Mucosa of gallbladder (tissue), 1 donor: ENCODE data around the gene PTTG1. TPM values are rescaled to one million over a fixed set of nuclear protein-coding genes. Genes with fewer than 3 reads are reported as not detected.
"Not testable (repeated sequence)": the region's sequence is repeated elsewhere in the genome, so short reads cannot be mapped to it uniquely, and the experiment has no call there.

Source experiments
- DNase-seq: peaks from one replicate; pipeline ENCODE4 v3.0.0-alpha.2; 2020; ENCODE audit warnings: low spot score
- total RNA-seq: library from RNA; stranded (reverse); gene quantifications from one replicate; pipeline ENCODE4 v1.2.1, GENCODE V29; 2021
- donor health status: DM: no; HTN: no; CAD: no.

PTTG1 gene
- total RNA-seq, 1 donor from 2014 or later: 3.7 TPM

DNA sequence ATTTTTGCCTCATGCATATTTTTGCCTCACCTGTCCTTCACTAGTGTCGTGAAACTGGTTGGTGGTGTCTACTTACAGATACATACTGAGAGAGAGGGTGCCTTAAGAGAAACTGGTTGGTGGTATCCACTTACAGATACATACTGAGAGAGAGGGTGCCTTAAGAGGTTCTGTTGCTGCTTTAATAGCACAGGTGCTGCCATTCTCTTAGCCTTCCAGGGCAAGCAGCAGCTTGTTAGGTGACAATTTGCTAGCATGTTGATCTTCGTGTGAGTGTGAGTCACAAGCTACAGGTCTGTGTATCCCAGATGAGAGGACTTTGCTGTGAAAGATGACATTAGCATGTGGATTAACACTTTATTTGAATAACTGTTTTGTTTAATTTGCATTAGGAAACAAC is 1.4 kb downstream of the PTTG1 start:
- DNase-seq: no peak

DNA sequence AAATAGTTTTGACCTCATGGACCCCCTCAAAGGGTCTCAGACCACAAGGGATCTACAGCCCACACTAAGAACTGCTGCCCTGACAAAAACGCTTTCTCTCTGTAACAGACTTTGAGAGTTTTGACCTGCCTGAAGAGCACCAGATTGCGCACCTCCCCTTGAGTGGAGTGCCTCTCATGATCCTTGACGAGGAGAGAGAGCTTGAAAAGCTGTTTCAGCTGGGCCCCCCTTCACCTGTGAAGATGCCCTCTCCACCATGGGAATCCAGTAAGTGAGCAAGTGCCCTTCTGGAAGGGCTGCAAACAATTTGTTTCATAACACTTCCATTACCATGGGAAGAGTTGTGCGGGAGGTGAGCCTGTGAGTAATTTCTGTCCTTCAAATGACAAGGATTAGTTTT is 6.0 kb downstream of the PTTG1 start:
- DNase-seq: no peak

GRCh38 chr5:160432196-160432595 is 10.5 kb downstream of the PTTG1 start:
- DNase-seq: no peak

GRCh38 chr5:160432787-160433186 is 11.1 kb downstream of the PTTG1 start:
- no peak for DNase-seq

GRCh38 chr5:160434022-160434531 is 12.4 kb downstream of the PTTG1 start:
- DNase-seq: no peak

DNA sequence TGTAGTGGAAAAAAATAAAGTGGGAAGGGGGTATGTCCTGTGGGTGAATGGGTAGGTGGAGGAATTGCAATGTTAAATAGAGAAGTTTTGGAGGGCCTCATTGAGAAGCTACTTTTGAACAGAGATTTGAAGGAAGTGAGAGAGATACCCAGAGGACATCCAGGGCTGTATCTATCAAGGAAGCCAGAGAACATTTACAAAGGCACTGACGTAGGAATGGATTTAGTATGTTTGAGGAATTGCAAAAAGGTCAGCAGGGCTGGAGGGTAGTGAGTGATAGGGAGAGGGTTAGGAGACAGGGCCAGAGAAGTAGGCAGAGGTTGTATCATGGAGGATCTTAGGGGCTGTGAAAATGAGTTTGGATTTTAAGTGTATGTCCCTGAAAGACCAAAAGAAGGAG is 13.9 kb downstream of the PTTG1 start:
- DNase-seq: no peak

DNA sequence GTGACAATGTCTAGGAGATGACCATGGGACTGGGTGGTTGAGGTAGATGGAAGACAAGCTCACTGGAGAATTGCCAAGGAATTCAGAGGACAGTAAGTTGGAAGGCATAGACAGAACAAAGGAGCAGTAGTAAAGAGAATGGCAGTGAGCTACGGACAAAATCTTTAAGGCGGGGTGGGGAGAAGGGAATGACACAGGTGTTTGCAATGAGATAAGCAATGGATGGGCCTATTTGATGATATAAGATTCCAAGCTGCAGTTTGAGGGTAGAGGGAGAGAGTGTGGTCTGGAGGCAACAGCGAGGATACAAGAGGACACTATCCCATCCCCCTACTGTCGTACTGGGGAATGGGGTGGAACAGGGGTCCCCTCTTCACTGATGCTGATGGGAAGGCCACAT is 14.4 kb downstream of the PTTG1 start:
- no peak for DNase-seq

DNA sequence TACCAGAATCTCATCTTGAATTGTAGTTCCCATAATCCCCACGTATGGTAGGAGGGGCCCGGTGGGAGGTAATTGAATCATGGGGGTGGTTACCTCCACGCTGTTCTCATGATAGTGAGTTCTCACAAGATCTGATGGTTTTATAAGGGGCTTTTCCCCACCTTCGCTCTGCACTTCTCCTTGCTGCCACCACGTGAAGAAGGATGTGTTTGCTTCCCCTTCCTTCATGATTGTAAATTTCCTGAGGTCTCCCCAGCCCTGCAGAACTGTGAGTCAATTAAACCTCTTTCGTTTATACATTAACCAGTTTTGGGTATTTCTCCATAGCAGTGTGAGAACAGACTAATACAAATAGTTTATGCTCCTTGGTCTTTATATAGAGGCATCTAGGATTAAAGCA is 15.0 kb downstream of the PTTG1 start:
- not testable (repeated sequence) for DNase-seq

DNA sequence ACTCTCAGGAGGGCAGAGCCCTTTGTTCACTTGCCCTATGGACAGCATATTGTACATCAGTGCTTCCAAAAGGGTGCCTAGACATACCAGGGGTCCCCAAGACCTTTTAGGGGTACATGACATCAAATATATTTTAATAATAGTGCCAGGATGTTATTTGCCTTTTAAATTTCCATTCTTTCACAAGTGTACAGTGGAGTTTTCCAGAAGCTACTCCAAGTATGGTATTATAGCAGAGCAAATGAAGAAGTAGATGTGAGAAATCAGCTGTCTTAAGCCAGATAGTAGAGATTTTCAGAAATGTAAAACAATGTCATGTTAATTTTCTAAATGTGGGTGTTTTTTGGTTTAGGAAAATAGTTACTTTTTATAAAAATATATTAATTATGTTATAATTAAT is 15.6 kb downstream of the PTTG1 start:
- DNase-seq: no peak

DNA sequence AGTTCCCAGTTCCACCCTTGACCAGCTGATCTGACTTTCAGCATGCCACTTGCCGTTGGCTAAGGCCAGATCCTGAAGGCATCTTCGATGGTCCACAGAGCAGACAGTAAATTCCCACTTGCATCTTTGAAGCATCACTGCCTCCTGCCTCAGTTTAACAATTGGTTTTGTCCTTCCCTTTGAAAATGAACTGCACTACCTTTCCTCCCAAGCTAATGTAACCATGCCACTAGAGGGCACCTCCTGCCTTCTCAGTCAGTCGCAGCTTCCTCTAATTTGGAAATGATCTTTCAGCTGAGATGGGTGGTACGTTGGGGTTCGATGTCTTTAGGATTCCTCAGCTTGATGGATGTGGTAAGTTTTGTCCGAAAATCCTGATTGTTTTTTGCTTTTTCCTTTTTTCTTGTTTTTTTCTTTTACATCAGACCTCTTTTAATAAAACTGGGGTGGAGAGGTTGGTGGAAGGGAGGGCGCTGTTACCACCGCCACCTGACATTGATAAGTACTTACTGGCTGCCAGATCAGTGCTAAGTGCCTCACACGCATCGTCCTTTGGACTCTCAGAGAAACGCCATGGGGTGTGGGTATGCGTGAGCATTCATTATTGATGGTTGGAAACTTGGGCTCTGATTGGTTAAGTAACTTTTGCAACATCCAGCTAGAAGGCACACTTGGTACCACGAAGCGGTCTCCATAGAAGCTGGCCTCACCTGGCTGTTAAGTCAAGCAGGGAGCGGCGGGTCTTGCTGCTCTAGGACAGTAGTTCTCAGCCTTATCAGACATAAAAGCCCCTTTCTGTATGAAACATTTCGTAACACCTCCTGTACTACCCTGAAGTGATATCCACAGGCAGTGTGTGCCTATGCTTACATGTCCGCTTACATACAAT is 16.9 kb downstream of the PTTG1 start:
- peak; percentile 49 for DNase-seq

DNA sequence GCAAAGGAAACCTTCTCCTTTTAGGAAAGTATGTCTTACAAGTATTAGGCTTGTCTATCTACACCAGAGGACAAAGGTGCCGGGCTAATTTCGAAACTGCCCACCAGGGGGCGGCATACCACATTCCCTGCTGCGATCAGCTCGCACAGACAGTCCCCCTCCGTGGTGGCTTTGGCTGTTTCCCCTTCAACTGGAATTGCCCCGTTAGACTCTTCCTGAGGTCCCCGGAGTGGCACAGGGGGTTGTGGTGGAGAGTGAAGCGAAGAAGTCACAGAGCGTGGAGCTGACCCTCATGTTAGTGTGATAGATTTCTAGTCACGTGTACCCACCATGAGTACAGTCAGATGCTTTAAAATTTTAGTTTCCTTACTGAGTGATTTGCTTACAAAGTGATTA is 17.5 kb downstream of the PTTG1 start:
- DNase-seq: peak; percentile 91

DNA sequence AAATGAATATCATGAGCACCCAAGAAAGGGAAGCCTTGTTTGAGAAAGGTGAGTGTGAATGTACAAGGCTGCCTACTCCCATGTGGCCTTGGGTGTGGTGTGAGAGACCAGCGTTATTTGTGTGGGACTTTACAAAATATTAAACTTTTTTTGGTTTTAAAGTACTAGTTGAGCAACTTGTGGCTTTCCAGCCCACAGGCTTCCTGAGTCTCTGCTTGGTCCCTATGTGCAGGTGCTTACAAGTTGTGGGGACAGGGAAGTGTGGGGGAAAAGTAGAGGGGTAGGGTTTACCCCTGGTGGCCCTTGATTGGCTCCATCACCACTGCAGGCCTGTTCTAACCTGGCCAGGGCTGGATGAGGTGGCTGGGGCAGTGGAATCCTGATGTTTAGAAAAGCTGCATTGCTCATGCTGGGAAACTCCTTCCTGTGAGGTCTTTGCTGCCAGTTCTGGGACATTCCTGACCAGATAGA is 19.7 kb downstream of the PTTG1 start:
- no peak for DNase-seq

DNA sequence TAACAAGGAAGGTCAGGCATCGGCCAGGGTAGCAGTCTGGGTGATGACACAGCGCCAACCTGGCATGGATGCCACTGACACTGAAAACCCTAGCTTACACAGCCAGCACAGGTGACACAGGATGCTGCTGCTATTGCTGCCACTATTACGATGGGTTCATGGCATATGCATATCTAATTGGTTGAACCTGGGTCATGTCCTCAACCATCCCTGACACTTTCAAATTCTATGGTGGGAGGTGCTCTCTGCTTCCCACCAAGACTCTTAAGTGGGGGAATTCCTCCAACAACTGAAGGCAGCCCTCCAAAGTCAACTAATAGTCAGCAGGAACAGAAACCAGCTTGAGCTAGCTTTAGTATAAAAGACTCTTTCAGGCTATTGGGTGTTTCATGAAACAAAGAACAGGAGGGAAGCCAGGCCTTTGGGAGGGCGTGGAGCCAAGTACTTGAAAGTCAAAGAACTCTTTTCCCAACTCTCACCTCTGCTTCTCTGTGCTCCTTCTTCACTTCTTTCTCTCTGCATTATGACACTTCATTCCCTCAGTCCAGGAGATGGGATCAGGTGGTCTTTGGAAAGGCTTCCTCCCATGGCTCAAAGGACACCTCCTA is 21.3 kb downstream of the PTTG1 start:
- no peak for DNase-seq

DNA sequence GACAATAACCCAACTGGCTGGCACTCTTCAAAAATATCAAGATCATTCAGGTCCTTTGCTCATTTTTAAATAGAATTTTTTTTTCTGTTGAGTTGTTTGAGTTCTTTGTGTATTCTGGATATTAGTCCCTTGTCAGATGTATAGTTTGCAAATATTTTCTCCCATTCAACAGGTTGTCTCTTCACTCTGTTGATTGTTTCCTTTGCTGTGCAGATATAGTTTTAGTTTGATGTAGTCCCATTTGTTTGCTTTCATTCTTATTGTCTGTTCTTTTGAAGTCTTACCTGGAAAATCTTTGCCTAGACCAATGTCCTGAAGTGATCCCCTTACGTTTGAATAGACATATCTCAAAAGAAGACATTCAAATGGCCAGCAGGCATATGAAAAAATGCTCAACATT is 22.8 kb downstream of the PTTG1 start:
- DNase-seq: no peak

- no peak for DNase-seq
These were observed 23.5 kb downstream of the PTTG1 start for GRCh38 chr5:160445132-160445531.

DNA sequence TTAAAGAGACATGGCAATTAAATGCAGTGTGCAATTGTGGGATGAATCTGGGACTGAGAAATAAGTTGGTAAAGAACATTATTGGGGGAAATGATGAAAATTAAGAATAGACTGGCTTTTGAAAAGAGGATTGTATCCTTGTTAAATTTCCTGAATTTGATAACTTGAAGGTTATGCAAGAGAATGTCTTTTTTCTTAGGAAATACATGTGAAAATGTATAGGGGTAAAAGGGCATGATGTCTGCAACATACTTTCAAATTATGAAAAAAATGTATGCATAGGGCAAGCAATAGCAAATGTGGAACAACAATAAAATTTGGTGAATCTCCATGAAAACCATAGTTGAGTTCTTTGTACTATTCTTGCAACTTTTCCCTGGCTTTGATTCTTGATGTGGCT is 24.1 kb downstream of the PTTG1 start:
- DNase-seq: no peak

DNA sequence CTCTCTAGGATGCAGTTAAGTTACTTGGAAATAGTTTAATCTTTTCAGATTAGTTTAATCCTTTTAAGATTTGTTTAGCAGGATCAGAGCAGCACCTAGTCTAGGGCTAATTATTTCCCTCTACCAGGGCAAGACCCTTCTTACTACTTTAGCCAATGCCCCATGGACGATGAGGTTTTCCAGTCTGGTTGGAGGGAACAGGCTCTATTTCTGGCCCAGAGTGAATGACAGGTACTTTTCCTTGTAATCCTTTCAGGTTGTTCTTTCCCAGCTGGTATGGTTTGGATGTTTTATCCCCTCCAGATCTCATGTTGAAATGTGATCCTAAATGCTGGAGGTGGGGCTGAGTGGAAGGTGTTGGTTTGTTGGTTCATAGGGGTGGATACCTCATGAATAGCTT is 27.2 kb downstream of the PTTG1 start:
- no peak for DNase-seq

DNA sequence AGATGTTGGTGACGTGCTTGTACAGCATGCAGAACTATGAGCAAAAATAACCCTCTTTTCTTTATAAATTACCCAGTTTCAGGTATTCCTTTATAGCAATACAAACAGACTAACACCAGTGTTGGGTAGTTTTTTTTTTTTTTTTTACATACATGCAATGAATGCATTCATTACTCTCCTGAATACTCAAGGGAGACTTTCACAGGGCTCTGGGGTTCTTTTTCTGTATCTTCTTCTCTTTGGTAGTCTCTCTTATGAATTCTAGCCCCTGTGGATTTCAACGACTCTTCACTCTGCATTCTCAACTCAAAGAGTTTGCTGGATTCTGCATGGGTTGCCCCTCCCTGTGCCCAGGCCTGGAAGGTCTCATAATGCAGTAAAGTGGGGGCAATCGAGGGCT is 27.8 kb downstream of the PTTG1 start:
- DNase-seq: no peak

GRCh38 chr5:160450164-160450932 is 28.7 kb downstream of the PTTG1 start:
- DNase-seq: no peak

DNA sequence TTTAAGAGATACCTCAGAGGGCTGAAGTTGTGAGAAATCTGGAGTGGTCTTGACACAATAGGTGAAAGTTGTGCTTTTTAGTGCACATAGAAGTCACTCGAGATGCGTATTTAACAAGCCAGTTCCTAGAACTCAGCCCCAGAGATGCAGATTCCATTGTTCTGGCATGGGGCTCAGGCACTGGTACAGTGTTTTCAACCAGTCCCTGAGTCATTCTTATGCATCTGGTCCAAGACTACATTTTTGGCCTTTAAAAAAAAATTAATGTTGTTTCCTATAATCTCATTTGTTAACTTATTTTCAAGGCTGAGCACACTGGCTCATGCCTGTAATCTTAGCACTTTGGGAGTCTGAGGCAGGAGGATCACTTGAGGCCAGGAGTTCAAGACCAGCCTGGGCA is 29.6 kb downstream of the PTTG1 start:
- DNase-seq: no peak

DNA sequence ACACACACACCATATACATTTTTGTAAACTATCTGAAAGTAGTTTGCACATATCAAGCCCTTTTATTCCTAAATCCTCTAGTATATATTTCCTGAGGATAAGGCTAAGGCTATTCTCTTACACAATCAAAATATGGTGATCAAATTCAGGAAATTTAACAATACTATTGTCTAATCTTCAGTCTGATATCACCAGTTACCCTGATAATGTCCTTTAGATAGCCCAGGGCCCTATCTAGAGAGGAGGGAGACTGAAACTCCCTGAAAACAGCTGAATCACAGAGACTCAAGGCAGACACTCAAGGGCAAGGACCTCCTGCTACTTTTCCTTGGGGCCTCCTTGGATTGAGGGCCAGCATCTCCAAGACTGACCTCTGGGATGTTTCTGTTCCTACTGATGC is 30.4 kb downstream of the PTTG1 start:
- no peak for DNase-seq

DNA sequence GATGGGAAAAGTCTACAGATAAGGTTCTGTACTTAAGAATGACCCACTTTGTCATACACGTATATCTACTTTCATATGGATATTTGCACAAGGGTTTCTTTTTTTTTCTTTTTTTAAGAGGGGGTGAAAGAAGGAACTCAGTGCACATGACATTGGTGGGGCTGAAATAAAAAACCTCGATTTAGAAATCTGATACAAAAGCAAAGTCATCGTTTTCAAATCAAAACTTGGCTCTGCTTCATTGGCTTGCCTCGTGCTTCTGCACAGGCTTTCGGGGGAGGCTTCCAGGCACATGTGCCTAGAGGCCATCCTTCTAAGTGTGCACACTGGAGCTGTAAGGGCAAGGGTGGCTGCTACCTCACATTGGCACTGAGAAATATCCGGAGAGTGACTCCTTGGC is 31.1 kb downstream of the PTTG1 start:
- no peak for DNase-seq
